HG02885 (cell line): ENCODE measurements around the gene LRCH1.
A peak's percentile ranks its signal among the peaks of the same experiment; 100 is the strongest.

Experiments used
- ATAC-seq: cut with Tn5 transposase; IDR thresholded peaks from one replicate; pipeline ENCODE4 v1.9.1; 2021; ENCODE audit warnings: mild to moderate bottlenecking; ENCODE audit not compliant: unreplicated experiment, poor library complexity

The LRCH1 gene

DNA sequence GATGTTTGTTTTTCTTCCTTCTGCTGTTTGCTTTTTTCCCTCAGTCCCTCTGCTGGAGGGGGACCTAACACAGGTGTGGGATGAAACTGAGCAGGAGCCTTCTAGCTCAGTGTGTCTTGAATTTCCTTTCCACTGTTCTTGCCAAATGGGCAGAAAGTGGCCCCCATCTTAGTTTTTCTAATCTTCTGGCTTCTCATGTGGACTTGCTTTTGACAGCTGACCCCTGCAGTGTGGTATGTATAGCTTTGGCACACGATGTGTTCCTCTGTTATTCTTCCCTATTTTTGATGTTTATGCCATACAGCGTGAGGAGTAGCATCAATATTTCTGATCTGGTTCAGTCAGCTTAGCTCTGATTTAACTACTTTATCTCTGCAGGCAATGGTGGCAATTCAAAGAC, 8.3 kb downstream of the LRCH1 start:
- no peak for ATAC-seq

GRCh38 chr13:46561691-46562090, 8.7 kb downstream of the LRCH1 start:
- no peak for ATAC-seq

DNA sequence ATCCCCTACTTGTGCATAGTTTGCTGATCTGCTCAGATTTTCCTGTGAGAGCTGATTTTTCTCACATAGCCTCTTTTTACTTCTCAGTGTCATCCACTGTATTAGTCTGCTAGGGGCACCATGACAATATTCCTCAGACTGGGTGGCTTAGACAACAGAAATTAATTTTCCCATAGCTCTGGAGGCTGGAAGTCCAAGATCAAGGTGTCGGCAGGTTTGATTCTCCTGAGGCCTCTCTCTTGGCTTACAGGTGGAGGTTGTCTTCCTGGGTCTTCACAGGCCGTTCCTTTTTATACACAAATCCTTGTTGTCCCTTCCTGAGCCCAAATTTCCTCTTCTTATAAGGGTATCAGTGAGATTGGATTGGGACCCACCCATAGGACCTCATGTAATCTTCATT, 9.2 kb downstream of the LRCH1 start:
- no peak for ATAC-seq

DNA sequence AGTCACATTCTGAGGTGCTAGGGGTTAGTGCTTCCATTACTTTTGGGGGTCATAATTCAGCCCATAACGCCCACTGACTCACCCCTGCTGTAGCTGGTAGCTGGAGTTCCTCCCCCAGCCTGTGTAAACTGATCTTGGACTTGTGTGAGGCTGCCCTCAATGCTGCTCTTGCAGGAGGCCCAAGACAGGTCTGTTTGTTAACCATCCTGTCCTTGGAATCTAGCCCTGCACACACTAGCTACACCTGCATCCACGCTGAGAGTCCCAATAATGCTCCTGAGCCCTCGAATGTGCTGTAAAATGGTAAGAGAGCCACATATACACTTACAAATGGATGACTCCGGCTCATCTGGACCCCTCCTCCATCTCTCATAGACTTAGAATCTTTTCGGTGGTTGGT, 9.6 kb downstream of the LRCH1 start:
- no peak for ATAC-seq

GRCh38 chr13:46565808-46566750, 13.1 kb downstream of the LRCH1 start:
- peak; percentile 84 for ATAC-seq

- no peak for ATAC-seq
Observed at GRCh38 chr13:46567671-46568070, 14.7 kb downstream of the LRCH1 start.

- ATAC-seq = no peak
Observed at GRCh38 chr13:46569456-46569855, 16.5 kb downstream of the LRCH1 start.

DNA sequence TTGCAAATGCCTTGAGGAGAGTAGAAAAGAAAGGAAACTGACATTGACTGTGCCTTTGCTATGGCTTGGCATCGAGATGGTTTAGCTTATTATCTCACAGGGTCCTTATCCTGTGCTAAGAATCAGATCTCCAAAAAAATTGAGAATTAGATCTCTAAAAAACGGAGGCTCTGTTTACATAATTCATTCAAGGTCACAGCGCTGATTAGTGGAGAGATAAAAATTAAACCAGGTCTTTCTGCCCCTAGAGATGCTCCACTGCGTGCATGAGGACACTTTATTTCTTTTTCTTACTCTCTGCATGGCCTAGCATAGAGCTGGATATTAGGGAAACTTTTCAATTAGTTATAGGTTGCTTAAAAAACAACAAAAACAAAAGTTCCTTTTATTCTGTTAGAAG, 17.3 kb downstream of the LRCH1 start:
- ATAC-seq = no peak

DNA sequence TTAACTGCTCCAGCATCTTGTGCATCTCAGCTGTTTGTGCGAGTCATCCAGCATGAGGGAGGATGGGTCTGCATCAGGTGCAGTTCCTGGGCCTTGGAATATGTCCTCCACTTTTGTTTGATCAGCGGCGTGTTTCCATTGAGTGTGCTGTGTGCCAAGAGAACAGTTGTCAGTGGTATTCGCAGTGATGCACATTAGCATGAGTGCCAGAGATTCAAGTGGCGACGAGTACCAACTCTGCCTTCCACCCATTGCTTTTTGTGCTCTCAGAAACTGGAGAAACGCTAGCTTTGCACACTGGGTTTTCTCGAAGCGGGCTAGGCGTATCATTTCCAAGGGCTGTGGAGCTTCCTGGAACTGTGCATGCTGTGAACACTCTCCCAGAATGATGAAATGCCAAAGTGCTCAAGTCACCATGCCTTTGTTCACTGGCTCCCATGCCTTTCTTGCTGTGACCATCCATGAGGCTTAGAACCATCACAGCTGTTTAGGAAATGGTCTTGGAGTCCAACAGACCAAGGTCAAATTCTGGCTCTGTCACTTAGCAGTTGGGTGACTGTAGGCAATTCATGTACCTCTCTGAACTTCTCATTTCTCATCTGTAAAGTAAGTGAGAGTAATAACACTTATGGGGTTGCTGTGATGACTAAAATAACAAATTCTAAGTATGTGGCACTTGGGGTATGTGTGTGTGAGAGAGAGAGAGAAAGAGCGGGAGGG, 18.4 kb downstream of the LRCH1 start:
- ATAC-seq = peak; percentile 74

- no peak for ATAC-seq
Observed at GRCh38 chr13:46571909-46572595, 19.1 kb downstream of the LRCH1 start.

- peak; percentile 59 for ATAC-seq
Observed at GRCh38 chr13:46572752-46573431, 19.9 kb downstream of the LRCH1 start.

DNA sequence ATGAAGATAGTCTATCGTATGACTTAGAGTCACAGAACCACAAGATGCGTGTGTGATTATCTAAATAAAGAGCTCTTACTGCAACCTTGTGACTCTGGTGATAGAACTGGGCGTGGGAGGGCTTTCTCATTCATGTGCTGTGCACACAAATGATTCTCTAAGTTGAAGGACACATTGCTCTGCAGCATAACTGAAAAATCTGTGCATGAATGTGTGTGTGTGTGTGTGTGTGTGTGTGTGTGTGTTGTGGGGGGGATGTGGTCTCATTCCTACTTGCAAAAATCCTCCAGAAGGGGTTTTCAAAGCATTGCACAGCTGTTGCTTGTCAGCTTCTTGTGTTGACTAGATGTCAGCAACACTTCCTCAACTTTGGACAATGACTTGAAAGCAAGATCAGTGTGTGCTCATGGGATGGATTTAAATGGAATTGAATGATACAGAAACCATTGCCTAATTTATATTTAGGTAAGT, 22.4 kb downstream of the LRCH1 start:
- peak; percentile 53 for ATAC-seq

GRCh38 chr13:46575818-46576221, 22.9 kb downstream of the LRCH1 start:
- ATAC-seq = no peak

- ATAC-seq = no peak
Observed at GRCh38 chr13:46576762-46577161, 23.8 kb downstream of the LRCH1 start.

DNA sequence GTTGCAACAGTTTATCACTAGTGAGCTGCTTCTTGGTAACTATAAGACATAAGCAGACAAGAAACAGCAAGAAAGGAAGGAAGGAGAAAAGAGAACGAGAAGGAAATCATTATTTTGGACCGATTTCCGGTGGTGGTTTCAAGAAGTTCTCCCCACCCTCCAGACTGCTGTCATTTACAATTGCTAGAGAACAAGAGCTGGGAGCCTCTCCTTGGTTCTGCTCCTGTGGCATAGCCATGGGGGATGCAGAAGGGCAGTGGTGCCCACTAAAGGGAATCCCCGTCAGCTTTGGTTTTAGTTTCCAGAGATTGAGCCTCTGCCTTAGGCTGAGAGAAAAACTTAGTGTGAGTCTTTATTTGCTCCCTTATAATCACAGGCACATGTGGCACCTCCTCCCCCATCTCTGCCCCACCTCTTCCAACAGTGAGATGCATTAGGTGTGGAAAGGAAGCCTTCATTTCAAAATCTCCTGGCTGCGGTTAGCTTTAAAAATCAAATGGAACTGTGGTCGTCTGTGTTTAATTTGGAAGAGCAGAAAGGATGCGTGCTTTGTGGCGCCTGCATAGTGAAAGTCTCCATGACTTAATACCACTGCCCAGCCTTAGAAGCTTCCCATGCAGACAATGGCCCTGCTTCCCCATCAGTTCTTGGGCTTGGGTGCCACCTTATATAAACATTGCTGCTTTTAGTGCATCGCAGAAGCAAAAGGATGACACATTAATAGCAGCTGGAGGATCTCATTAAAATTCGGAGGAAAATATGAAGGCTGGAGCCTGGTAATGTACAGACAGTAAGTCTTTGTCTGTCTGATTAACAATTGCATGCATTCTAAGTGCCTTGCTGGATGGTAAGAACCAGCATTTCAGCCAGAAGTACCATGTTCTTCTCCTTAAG, 25.0 kb downstream of the LRCH1 start:
- ATAC-seq = peak; percentile 8

DNA sequence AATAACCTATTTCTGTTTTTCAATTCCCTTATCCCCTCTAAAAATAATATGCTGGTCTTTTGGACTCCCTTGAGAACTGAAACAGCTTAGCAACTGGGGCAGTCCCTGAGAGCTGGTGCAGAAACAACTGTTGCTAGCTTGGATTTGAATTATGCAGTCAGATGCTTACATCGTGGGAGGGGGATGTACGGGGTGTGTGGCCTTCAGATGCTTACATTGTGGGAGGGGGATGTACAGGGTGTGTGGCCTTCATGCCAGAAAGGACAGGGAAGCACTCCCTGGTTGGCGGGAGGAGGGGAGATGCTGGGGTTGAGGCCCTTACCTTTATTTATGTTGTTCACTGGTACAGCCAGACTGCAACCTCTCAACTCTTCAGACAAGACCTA, 25.6 kb downstream of the LRCH1 start:
- ATAC-seq = peak; percentile 52

DNA sequence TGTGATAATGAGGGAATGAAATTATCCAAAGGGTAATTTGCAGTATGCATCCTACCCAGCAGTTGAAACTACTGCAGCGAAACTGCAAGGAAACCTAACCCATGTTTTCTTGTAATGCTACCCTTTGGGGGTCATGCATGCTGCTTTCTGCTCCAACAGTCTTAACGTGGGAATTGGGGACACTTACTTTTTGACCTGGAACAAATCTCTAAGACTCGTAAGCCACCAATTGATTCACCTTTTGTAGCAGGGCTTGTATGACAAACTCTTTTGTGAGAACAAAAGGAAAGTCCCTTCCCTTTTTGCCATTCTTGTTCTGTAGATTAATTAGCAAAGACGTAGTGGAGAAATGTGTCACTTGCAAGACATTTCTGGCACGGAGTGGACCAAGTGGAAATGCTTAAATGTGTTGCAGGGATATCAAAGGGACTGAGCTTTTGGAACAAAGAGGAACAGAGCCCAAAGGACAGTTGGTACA, 27.4 kb downstream of the LRCH1 start:
- ATAC-seq = peak; percentile 29

DNA sequence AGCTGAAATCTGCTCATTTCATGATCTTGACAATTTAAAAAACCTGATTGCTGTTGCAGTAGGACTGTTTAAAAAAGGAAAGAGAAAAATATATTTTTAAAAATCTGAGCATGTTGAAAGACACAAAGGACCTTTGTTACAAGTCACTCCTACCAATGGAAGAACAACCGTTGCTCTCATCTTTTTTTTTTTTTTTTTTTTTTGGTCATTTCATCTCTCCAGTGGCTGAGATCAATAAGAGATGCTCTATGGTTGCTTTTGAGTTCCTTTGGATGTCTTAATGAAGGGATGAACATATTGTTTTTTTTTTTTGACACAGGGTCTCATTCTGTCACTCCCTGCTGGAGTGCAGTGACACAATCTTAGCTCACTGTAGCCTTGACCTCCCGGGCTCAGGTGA, 29.2 kb downstream of the LRCH1 start:
- ATAC-seq = no peak
